Stimulated activated CD4-positive, alpha-beta T cell treated with anti-CD3 and anti-CD28 coated beads, Interleukin-1b, Interleukin-23, amount 100 ng/mL, for 1 hour (primary cell): ENCODE data around the gene SMPX.

Source experiments
- DNase-seq, 2 donors: peaks; one replicate each; pipeline ENCODE4 v3.0.0-alpha.2; 2020; ENCODE audit warnings: low read depth in 2 of 2

The SMPX gene

GRCh38 chrX:21711848-21712197 lies 46.1 kb downstream of the SMPX start:
- no peak for DNase-seq

- DNase-seq: no peak
Measured at GRCh38 chrX:21711129-21711847, 46.6 kb downstream of the SMPX start.

- no peak for DNase-seq
Measured at GRCh38 chrX:21708116-21708515, 49.8 kb downstream of the SMPX start.

- DNase-seq: no peak
Measured at GRCh38 chrX:21705225-21705624, 52.7 kb downstream of the SMPX start.

- no peak for DNase-seq
Measured at GRCh38 chrX:21702725-21703124, 55.2 kb downstream of the SMPX start.

DNA sequence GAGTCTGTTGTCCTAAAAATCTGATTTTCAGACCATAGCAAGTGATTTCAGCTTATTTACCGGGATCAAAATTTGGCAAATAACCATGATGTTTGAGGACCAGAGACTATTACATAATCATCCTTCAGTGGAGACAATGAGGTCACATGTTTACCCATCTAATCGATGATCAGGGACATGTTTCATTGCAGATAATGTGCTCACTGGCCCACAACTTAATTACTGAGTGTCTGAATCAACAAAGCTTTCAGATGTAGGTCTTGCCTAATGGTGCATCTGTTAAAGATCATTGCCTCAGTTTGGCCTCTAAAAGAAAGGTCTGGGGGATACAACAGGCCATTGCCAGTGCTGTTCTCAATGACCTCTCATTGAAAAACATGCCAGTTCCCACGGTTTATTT lies 56.9 kb downstream of the SMPX start:
- DNase-seq: no peak

GRCh38 chrX:21700275-21700674 lies 57.6 kb downstream of the SMPX start:
- DNase-seq: no peak

DNA sequence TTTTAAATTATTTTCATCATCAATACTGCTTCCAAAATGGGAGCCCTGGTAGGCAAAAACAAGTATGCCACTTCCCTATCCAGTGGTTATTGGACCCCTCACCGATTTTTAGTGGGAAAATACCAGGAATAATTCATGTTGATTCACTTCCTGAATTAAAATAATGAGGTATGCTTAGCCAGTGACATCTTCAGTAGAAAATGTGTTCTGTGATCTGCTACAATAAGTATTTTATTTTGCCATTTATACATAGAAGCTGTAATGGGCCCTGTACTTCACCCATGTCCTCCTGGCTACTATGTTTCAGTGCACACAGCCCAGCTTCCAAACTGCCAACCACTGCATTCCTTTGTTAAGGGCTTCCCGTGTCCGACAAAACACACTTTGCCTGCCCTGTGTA lies 58.8 kb downstream of the SMPX start:
- no peak for DNase-seq

DNA sequence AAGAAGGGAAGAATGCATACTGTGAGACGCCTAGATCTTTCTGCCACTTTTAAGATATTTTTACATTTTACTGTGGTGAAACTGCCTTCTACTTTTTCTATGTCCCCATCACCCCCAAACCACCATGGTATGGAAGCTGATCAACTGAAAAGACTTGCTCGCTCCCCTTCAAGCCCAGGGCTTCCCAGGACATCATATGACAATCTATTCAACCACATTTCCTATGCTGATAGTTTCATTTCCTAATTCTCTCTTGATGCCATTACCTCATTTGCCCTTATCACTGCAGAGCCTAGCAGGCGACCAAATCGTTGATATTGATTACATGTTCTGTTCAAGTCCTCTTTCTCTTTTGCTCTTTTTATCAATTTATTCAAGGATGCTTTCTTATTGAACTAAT lies 59.6 kb downstream of the SMPX start:
- no peak for DNase-seq

DNA sequence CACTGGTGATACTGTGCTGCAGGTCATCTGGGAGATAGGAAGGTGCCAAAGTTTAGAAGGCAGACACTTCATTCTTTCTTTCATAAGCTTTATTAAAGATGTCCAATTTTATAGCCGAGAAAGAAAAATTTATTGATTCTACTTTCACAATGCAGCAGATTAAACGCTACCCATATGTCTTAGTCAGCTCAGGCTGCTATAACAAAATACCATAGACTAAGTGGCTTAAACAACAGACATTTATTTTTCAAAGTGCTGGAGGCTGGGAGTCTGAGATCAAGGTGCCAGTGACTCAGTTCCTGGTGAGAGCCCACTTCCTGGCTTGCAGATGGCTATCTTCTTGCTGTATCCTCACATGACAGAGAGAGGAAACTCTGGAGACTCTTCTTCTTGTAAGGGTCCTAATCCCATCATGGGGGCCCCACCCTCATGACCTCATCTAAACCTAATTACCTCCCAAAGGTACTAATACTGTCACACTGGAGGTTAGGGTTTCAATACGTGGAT lies 66.4 kb downstream of the SMPX start:
- no peak for DNase-seq

- DNase-seq: no peak
Measured at GRCh38 chrX:21683941-21684340, 74.0 kb downstream of the SMPX start.

DNA sequence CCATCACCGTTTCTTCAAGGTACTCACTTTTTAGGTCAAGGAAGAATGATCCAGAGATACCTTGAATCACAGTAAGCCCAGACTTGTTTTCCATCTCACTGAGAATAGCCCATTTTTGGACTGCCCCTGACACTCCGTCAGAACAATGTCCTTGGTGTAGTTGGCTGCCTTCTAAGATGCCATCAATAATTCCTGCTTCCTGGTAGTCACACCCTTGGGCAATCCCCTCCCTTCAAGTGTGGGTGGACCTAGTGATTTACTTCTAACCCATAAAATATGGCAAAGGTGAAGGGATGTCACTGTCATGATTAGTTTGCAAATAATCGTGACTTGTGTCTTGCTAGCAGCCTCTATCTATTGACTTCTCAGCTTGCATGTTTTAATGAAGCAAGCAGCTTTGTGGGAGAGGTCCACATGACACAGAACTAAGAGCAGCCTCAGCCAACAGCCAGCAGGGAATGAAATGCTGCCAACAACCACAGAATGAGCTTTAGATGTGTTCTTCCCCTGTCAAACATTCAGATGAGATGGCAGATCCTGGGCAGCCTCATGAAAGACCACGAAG lies 79.8 kb downstream of the SMPX start:
- DNase-seq: no peak

DNA sequence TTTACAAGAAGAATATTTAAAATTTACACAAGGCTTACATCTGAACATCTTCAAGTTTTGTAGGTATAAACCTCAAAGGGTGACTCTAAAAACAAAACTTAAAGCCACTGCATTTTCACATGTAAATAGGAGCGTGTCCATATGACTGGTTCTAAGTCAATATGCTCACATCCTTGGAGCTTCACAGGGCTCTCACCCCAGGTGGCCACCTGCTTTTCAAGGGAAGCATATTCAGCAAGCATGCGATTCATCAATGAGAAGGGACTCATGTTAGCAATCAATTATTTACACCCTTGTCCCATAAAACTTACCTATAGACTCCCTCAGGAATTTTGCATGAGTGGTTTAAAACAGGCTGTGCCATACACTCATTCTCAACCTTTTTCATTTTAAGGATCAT lies 82.0 kb downstream of the SMPX start:
- DNase-seq: no peak

GRCh38 chrX:21674430-21675186 lies 83.3 kb downstream of the SMPX start:
- DNase-seq: no peak

- no peak for DNase-seq
Measured at GRCh38 chrX:21666679-21667078, 91.2 kb downstream of the SMPX start.

- DNase-seq: no peak
Measured at GRCh38 chrX:21666252-21666651, 91.7 kb downstream of the SMPX start.

DNA sequence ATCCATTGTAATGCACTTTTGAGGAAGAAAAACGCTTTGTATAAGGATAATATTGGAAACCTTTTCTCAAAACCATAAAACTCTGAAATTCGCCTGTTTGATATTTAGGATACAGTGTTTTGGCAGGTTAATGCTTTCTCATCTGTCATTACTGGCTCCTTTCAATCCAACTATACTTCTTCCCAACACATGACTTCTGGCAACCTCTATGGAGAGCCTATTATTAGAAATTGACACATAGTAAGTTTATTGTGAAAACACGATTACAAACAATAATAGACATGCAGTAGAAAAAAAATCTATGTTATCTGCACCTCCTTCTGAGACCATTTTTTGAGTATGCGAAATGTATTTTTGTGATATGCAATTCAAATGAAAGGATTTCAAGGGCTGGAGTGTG lies 95.2 kb downstream of the SMPX start:
- no peak for DNase-seq

- no peak for DNase-seq
Measured at GRCh38 chrX:21661316-21661715, 96.6 kb downstream of the SMPX start.

DNA sequence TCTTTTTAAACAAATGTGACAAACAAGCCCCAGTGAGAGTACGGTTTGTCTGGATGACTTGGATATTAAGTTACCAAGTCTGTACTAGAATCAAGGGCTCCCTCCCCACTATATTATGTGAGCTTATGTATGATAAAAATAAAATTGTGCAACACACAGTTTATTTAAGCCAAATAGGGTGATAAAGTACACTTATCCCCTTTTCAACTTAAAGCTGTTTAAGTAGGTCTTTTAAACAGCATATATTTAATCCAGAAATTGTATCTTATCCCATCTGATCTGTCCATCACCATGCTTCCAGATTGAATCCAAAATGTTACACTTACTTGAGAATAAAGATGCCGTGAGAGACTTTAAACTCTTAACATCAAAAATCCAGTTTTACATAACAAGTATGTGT lies 97.8 kb downstream of the SMPX start:
- DNase-seq: no peak

DNA sequence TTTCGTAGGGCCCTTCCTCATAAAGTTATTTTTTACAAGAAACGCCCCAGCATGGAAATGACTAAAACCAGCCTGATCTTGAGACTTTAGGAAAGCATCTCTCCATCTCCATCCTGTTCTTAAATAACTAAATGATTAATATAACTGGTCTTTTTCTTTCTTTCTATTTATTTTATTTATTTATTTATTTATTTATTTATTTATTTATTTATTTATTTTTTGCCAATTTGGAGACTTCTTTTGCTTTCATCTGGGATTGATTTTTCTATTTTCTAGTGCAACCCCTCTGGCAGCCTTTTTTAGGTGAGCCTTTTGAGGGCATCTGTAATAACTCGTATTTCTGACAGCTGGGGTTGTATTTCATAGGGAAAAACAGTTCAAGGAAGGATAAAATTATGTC lies 98.6 kb downstream of the SMPX start:
- no peak for DNase-seq

- DNase-seq: no peak
Measured at GRCh38 chrX:21658746-21659145, 99.2 kb downstream of the SMPX start.

DNA sequence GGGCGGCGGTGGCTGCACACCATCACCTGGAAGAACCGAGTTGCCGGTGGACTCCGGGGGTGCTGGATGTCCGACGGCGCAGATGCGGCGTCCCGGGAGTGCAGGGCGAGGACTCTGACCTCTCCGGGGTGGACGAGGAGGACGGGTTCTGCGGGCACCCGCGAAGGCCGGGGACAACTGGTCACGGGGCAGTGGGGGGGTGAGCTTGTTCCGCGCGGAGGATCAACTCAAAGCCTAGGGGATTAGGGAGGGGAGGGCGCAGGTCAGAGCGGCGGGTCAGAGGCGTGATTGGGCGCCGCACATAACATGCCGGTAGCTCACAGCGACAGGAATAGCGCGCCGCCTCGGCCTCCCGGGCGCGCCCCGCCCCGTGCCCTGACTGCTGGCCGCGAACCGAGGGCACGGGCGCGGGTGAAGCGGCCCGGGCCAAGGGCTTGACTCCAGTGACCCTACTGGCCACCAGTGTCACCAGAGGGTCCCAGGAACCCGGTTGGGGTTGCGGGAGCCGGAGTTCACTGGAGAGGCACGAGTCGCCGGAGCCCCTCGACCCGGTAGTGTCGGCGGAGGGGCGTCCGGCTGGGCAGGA lies 99.7 kb downstream of the SMPX start, which contains the start of gene KLHL34:
Gene KLHL34 (minus strand): TSS at position 179 of the 586 bp plus-strand sequence. CDS start 542 bp downstream, outside the sequence.
- DNase-seq: no peak
